Measurements from ENCODE around the gene PM20D2. TPM values are rescaled to one million over a fixed set of nuclear protein-coding genes. Genes with fewer than 3 reads are reported as not detected.
"Not testable (repeated sequence)": the region's sequence is repeated elsewhere in the genome, so short reads cannot be mapped to it uniquely, and the experiment has no call there.

The PM20D2 gene, protein sequence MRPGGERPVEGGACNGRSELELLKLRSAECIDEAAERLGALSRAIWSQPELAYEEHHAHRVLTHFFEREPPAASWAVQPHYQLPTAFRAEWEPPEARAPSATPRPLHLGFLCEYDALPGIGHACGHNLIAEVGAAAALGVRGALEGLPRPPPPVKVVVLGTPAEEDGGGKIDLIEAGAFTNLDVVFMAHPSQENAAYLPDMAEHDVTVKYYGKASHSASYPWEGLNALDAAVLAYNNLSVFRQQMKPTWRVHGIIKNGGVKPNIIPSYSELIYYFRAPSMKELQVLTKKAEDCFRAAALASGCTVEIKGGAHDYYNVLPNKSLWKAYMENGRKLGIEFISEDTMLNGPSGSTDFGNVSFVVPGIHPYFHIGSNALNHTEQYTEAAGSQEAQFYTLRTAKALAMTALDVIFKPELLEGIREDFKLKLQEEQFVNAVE
- total RNA-seq, result 21.1 TPM

DNA sequence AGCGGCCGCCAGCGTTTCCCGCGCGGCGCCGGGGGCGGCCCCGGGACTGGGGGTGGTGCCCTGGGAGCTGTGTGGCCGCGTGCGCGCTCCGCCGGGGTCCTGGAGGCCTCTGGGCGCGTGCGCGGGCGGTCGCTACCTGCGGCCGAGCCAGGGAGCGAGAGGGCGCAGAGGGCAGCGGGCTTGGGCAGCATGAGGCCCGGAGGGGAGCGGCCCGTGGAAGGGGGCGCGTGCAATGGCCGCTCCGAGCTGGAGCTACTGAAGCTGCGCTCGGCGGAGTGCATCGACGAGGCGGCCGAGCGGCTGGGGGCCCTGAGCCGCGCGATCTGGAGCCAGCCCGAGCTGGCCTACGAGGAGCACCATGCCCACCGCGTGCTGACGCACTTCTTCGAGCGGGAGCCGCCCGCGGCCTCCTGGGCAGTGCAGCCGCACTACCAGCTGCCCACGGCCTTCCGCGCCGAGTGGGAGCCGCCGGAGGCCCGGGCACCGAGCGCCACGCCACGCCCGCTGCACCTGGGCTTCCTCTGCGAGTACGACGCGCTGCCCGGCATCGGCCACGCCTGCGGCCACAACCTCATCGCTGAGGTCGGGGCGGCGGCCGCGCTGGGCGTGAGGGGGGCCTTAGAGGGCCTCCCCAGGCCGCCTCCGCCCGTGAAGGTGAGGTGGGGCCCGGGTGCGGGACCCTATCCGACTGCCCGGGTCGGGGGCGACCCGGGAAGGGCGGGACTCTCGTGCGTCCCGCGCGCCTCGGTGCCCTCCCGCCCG, at the start of gene PM20D2:
Gene PM20D2, plus strand, starts transcription at position 100 of the 762 bp plus-strand sequence. Its CDS starts 90 bp downstream, at position 190.
- DNase-seq, result no peak

- DNase-seq, result no peak
Measured at GRCh38 chr6:89098461-89098860, 47.4 kb upstream of the PM20D2 start.

- no peak for DNase-seq
Measured at GRCh38 chr6:89100114-89100513, 45.7 kb upstream of the PM20D2 start.

DNA sequence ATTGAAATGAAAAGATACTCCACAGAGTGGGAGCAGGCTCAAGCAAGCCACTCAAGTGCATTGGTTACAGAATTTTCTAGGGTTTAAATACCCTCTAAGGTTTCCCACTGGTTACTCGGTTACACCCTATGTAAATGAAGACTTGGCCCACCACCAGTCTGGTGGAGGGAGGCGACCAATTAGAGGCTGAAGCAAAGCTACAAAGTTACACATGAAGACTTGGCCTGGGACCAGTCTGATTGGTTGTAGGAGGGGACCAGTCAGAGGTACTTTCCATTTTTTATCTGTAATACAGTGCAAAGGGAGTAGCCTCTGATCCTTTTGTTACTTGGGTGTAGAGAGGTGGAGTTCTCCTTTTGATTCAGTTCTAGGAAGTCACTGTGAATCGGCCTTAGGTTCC, 35.6 kb upstream of the PM20D2 start:
- DNase-seq, result no peak

- no peak for DNase-seq
Measured at GRCh38 chr6:89111933-89112332, 33.9 kb upstream of the PM20D2 start.

GRCh38 chr6:89116702-89117101, 29.2 kb upstream of the PM20D2 start:
- DNase-seq, result no peak

DNA sequence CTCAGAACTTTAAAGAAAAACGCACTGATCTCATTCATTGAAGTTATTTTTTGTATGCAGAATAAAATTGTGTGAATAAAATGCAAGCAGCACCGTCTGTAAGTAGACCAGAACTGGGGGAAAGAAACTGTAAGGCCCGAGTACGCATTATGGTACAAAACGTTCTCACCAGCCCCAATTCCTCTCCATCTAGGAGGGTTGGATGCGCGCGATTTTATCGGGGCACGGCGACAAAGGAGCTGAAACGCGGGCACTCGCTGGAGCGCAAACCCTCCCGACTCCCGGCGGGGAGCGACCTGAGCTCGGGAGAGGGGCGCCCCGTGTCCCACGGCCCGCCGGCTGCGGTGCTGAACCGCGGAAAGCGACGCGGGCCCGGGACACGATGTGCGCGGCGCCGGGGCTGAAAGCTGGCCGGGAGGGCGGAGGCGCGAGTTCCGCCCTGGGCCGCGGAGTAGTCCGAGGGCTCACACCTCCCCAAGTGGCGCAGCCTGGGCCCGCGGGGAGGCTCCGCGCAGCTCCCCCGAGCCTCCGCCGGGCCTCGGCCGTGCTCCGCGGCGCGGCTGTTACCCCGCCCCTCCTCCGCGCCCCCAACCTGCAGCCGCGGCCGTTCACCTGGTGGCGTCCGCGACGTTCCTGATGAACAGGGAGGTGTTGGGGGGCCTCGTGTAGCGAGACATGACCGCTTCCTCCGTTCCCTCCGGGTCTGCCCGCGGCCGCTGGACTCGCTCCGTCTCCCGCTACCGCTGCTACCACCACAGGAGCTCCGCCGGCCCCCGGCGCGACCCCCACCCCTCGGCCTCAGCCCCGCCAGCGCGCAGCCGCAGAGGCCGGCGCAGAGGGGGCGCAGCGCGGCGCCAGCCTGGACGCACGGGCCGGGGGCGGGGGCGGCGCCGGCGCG, 28.4 kb upstream of the PM20D2 start, which contains the start of gene SRSF12:
Gene SRSF12, minus strand, starts transcription at position 861 of the 898 bp plus-strand sequence. Its CDS starts 184 bp downstream, at position 677.
- DNase-seq, result no peak

- no peak for DNase-seq
Measured at GRCh38 chr6:89118931-89119330, 26.9 kb upstream of the PM20D2 start.

GRCh38 chr6:89120371-89120770, 25.5 kb upstream of the PM20D2 start:
- no peak for DNase-seq

GRCh38 chr6:89121934-89122333, 23.9 kb upstream of the PM20D2 start:
- no peak for DNase-seq

DNA sequence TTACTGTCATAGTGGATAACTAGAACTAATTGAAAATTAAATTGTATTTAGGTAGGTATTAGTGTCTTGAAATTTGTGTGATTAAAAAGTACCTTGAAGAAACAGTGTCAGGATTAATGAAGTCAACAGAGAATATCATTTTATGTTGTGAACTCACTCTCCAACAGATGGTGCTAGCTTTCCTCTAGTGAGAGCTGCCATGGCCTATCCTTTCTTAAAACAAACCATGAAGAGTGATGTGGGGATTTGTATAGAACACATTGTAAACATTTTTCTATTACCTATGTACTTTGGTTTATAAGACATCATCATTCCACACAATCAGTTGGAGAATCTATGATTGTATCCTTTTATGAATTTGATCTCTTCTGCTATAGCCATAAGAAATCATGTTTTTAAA, 23.2 kb upstream of the PM20D2 start:
- no peak for DNase-seq

DNA sequence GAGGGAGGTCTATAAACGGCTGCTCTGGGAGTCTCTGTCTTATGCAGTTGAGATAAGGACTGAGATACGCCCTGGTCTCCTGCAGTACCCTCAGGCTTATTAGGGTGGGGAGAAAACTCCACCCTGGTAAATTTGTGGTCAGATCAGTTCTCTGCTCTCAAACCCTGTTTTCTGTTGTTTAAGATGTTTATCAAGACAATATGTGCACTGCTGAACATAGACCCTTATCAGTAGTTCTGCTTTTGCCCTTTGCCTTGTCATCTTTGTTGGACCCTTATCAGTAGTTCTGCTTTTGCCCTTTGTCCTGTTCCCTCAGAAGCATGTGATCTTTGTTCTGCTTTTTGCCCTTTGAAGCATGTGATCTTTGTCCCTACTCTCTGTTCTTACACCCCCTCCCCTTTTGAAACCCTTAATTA, 17.6 kb upstream of the PM20D2 start:
- not testable (repeated sequence) for DNase-seq

DNA sequence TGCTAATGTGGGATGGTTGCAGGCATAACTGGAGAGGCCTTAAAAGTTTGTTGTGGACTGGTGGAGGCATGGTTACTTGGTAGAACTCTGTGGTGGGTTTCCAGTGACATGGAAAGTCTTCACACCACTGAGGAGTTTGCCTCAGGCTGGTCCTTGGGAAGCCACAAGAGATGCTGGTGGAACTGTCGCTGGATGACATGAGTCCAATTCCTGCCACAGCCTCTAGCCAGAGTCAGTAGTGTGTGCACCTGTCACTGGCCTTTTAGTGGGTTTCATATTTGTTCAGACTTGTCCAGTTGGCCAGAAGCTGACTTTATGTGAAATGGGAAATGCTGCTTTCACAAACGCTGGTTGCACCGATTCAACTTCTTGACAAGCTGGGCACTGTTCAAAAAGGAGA, 14.3 kb upstream of the PM20D2 start:
- DNase-seq, result no peak

DNA sequence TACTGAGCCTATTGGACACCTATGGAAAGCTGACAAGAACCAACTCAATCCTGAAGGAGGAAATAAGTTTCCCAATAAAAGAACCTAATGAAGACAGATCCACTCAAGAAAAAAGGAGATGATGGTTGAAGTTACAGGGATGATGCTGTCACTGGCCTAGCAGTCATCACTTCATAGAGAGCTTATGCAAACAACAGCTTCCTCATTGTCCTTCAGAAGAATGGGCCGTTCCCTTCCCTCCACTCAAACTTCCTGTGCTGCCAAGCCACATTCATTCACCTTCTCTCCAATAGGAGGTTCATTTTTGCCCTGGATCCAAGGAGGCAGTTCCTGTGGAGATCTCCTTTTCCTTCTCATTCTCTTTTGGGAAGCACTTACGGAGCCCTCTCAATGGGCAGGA, 13.8 kb upstream of the PM20D2 start:
- no peak for DNase-seq

DNA sequence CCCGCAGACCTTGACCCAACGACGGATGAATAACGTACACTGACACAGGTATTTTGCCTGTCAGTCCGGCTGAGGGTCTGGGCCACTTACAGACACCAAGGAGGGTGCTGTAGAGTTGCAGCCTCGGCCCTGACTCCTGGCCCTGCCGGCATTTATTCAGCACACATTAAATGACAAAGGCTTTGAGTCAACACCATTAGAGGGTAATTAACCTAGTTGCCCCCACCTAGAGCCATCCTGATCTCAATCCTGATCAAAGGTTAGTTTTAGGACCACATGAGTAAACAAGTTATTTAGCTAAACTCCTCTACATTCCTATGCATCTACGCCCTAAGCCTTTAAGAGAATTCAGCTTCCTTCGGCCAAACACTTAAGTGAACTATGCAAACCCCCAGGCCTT, 11.9 kb upstream of the PM20D2 start:
- no peak for DNase-seq

DNA sequence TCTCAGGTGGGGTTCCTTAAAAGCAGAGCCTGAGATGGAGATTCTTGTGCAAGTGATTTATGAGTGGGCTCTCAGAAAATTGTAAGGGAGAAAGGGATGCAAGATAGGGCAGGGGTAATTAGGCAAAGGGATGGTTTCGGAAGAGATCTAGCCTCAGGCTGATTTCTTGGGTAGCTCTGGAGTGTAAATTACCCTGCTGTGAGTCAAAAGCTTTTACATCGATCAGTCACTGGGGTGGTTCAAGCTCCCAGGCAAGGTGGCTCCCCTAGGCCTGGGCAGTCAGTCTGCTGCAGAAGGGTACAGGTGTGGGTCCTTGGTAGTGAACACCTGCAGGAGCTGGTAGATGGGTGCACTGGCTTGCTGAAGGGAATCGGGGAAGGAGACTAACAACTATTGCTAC, 11.1 kb upstream of the PM20D2 start:
- DNase-seq, result no peak

DNA sequence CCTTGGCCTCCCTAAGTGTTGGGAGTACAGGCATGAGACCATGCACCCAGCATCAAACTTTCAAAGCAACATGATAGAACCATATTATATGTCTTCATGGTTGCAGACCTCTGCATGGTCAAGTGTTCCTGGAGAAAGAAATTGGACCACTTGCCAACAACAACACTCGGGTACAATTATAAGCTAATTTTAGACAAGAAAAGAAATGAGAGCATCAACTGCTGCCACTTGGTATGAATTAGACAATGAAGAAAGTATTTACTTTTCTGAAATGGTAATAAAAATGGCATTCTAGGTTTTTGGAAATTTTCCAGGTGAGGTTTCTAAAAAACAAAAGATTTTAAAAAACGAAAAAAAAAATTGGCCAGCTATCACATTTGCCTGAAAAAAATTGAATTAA, 7.7 kb upstream of the PM20D2 start:
- DNase-seq, result no peak

GRCh38 chr6:89139509-89140346, 6.1 kb upstream of the PM20D2 start:
- no peak for DNase-seq

GRCh38 chr6:89140347-89141156, 5.3 kb upstream of the PM20D2 start:
- DNase-seq, result no peak

DNA sequence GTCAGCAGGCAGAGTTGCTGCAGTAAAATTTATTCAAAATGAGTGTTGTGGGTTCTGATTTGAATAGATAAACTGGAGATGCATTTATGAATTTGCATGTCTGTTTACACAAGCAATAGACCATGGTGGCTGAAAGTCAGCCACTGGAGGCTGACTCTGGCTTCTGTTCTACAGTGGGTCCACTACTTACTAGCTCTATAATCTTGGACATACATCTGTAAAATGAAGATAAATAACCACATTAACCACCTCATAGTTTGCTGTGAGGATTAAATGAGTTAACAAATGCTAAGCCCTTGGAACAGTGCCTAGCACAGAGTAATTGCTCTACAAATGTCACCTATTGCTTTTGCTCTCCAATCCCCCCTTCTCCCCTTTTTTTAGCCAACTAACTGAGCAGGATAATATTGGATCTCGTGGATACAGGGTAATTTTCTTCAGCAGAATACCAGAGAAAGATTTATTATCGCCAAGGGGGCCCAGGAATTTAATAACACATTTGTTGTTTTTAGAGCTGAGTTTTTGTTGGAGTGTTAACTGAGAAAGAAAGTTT, 1.4 kb upstream of the PM20D2 start:
- DNase-seq, result no peak
